SU-DHL-6 (cell line): ENCODE data around the gene LBX2.
"Not testable (repeated sequence)": the region's sequence is repeated elsewhere in the genome, so short reads cannot be mapped to it uniquely, and the experiment has no call there.

ENCODE experiments used
- EZH2phosphoT487 ChIP-seq: fragments of 200-600 bp; sonication (generic), shearing (Covaris generic); conservative IDR thresholded peaks from 2 replicates; pipeline ENCODE4 v1.6.1; 2018; ENCODE audit warnings: mild to moderate bottlenecking, antibody characterized with exemption, low read length, moderate library complexity, mixed read lengths
- TF ChIP-seq, protein P1 (sequence below): fragments of 200-600 bp; sonication (generic); IDR thresholded peaks from one replicate; pipeline ENCODE4 v1.5.1; 2017; ENCODE audit warnings: antibody characterized with exemption, mild to moderate bottlenecking, low read length, moderate library complexity; ENCODE audit not compliant: insufficient read depth, poor library complexity, severe bottlenecking

DNA sequence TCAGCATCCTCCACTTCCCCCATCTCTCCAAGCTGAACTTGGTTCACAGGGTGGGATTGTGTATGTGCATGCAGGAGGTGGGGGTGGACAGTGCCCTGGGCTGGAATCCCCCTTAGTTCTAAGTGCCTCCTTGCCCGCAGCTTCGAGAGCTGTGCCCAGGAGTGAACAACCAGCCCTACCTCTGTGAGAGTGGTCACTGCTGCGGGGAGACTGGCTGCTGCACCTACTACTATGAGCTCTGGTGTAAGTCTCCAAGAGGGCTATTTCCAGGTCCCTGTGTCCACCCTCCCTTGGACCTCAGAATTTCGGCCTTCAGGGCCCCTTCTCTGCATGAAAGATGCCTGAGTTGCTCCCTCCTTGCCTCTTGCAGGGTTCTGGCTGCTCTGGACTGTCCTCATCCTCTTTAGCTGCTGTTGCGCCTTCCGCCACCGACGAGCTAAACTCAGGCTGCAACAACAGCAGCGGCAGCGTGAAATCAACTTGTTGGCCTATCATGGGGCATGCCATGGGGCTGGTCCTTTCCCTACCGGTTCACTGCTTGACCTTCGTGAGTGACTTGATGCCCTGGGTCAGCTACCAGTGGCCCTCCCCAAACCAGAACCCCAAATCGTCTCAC, 39.8 kb downstream of the LBX2 start:
- TF ChIP-seq, protein P1, sequence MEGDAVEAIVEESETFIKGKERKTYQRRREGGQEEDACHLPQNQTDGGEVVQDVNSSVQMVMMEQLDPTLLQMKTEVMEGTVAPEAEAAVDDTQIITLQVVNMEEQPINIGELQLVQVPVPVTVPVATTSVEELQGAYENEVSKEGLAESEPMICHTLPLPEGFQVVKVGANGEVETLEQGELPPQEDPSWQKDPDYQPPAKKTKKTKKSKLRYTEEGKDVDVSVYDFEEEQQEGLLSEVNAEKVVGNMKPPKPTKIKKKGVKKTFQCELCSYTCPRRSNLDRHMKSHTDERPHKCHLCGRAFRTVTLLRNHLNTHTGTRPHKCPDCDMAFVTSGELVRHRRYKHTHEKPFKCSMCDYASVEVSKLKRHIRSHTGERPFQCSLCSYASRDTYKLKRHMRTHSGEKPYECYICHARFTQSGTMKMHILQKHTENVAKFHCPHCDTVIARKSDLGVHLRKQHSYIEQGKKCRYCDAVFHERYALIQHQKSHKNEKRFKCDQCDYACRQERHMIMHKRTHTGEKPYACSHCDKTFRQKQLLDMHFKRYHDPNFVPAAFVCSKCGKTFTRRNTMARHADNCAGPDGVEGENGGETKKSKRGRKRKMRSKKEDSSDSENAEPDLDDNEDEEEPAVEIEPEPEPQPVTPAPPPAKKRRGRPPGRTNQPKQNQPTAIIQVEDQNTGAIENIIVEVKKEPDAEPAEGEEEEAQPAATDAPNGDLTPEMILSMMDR: not testable (repeated sequence)
- TF ChIP-seq EZH2phosphoT487: not testable (repeated sequence)
